ENCODE measurements around the gene SHQ1.

DNA sequence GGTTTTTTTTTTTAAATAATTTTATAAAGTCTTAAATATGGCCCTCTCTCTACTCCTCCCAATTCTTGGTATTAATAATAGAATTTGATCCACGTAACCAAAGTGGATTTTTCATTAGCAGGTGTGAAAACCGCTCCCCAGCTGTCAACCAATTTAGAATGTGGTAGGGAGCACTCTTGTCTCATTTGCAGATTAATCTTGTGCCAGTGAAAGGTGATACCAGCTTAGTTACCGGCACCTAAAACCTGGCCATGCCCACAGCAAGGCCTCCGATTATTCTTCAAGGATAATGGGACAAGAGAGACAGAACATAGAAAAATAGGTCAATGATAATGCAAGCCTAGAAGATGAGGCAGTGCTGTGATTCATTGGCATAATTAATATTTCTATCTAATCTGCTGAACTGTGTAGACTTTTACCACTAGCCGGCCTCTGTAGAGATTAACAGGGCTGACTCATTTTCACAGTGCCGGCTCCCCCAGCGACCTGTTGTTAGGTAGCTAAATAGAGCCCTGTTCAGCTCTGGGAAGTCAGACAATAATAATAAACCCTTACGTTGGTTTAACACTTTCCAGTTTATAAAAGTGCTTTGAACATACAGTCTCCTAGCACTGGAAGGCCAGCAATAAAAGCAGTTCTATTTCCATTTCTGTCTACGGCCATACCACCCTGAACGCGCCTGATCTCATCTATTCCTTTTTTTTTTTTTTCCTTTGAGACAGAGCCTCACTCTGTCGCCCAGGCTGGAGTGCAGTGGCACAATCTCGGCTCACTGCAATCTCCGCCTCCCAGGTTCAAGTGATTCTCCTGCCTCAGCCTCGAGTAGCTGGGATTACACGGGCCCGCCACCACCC, 102.9 kb downstream of the SHQ1 start:
- TF ChIP-seq, protein P1, sequence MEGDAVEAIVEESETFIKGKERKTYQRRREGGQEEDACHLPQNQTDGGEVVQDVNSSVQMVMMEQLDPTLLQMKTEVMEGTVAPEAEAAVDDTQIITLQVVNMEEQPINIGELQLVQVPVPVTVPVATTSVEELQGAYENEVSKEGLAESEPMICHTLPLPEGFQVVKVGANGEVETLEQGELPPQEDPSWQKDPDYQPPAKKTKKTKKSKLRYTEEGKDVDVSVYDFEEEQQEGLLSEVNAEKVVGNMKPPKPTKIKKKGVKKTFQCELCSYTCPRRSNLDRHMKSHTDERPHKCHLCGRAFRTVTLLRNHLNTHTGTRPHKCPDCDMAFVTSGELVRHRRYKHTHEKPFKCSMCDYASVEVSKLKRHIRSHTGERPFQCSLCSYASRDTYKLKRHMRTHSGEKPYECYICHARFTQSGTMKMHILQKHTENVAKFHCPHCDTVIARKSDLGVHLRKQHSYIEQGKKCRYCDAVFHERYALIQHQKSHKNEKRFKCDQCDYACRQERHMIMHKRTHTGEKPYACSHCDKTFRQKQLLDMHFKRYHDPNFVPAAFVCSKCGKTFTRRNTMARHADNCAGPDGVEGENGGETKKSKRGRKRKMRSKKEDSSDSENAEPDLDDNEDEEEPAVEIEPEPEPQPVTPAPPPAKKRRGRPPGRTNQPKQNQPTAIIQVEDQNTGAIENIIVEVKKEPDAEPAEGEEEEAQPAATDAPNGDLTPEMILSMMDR (conservative IDR thresholded peaks at IDR 0.05): no peak
- TF ChIP-seq EZH2 (IDR thresholded peaks at IDR 0.05; ENCODE audit: low read depth): no peak
